Posterior vena cava (tissue), 2 donors: ENCODE results near the gene IL31. TPM values are rescaled to one million over a fixed set of nuclear protein-coding genes. Genes with fewer than 3 reads are reported as not detected.
"Not testable (repeated sequence)": the region's sequence is repeated elsewhere in the genome, so short reads cannot be mapped to it uniquely, and the experiment has no call there.

Experiments
- DNase-seq: peaks from one replicate; pipeline ENCODE4 v3.0.0-alpha.2; 2020; ENCODE audit warnings: low spot score
- intact Hi-C, 2 donors: fragments of 100-400 bp; cut with DNase I; formaldehyde crosslinking; loops; one replicate each; pipeline versions ENCODE4 v1.14.1 to v1.14.2; 2022 to 2023
- total RNA-seq, 2 donors: library from RNA; stranded (reverse); fragmentation: NEBNext Ultra II Directional; extraction: Animal tissue kit (Norgen Biotek cat#: 25700); gene quantifications; one replicate each; pipeline ENCODE4 v1.2.1, GENCODE V29; 2021
- donor health status: DM: yes; HTN: yes; CAD: no.
- donor health status: DM: yes; HTN: yes; CAD: no.

The IL31 gene
- total RNA-seq, 2 donors from 2014 or later, result not detected

- intact Hi-C loops, result no loop called here
- no peak for DNase-seq
Observed at GRCh38 chr12:122195405-122195804, 21.4 kb upstream of the IL31 start.

- intact Hi-C loops, result no loop called here
- DNase-seq, result no peak
Observed at GRCh38 chr12:122194804-122195203, 20.8 kb upstream of the IL31 start.

- intact Hi-C loops, result no loop called here
- peak; percentile 8 for DNase-seq
Observed at GRCh38 chr12:122192441-122192840, 18.4 kb upstream of the IL31 start.

GRCh38 chr12:122190842-122191668 is 17.0 kb upstream of the IL31 start:
- DNase-seq, result peak; percentile 15
- intact Hi-C loops, result no loop called here

- intact Hi-C loops, result no loop called here
Observed at GRCh38 chr12:122189626-122190475, 15.8 kb upstream of the IL31 start.

GRCh38 chr12:122187466-122187865 is 13.4 kb upstream of the IL31 start:
- intact Hi-C loops, result no loop called here
- DNase-seq, result no peak

More at GRCh38 chr12:122189626-122190475, 15.8 kb upstream of the IL31 start:
- no peak for DNase-seq

GRCh38 chr12:122185494-122186082 is 11.6 kb upstream of the IL31 start:
- DNase-seq, result no peak
- intact Hi-C loops, result no loop called here

DNA sequence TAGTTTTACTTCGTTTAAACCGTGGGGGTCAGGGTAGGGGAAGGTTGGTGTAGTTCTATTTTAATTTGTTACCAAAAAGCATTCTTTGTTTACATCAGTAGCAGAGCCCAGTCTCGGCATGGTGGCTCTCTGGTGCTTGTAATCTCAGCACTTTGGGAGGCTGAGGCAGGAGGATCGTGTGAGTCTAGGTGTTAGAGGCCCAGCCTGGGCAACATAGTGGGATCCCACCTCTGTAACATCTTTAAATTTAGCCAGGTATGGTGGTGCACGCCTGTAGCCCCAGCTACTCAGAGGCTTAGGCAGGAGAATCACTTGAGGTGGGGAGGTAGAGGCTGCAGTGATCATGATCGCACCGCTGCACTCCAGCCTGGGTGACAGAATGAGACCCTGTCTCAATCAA is 11.1 kb upstream of the IL31 start:
- intact Hi-C loops, result no loop called here

DNA sequence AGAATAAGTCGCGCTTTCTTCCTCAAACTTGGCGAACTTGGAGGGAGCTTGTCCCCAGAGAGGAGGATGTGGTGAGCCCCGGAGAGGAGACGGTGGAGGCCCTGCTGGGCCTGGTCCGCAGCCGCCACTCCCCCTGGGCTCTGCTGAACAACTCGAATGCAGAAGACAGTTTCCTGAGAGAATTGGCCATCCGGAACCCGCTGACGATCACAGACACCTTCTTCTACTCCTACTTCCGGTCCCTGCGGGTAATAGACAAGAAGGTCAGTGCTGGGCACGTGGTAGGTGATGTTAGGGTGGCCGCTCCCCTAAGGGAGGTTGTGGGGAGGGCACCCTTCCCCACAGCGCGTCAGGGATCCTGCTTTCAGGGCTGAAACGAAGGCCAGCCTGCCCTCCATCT is 10.5 kb upstream of the IL31 start:
- DNase-seq, result no peak
- intact Hi-C loops, result no loop called here

More for the DNA sequence above, 11.1 kb upstream of the IL31 start:
- DNase-seq, result no peak

GRCh38 chr12:122183588-122183940 is 9.5 kb upstream of the IL31 start:
- no peak for DNase-seq
- intact Hi-C loops, result no loop called here

DNA sequence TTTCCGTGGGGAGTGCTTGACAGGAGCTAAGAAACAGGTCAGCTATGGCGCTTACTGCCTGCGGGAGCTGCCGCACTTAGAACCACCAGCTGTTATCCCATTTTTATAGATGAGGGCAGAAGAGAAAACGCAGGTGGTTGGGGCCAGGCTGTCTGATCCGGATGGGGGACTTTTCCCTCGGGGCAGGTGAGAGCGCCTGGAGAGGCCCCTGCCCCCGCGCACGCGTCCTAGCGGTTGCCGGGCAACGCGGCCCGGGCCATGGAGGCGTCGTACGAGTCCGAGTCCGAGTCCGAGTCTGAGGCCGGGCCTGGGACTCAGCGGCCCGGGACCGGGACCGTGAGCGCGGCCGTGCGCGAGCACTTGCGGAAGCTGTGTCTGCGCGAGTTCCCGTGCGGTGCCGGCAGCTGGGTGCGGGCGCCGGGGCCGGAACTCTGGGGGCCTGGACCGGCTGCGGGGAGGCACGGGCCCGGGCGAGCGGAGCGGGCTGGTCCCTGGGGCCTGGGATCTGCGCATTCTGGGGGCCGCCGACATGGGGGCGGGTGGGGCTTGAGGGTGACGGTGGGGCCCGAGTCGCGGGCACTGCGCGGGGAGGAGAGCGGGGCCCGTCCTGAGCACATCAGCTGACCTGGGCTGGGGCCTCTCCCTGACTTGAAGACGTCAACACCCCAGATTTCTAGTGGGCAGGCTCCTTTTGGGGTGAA is 9.0 kb upstream of the IL31 start, which contains the start of gene LRRC43:
Gene LRRC43 (plus strand): TSS at position 237 of the 701 bp plus-strand sequence. CDS start 22 bp downstream, at position 259.
- intact Hi-C loops, result no loop called here
- DNase-seq, result peak; percentile 85

GRCh38 chr12:122176473-122176872 is 2.5 kb upstream of the IL31 start:
- intact Hi-C loops, result not testable (repeated sequence)

GRCh38 chr12:122172262-122172939 is 1.6 kb downstream of the IL31 start:
- DNase-seq, result no peak
- intact Hi-C loops, result no loop called here

More at GRCh38 chr12:122176473-122176872, 2.5 kb upstream of the IL31 start:
- not testable (repeated sequence) for DNase-seq

DNA sequence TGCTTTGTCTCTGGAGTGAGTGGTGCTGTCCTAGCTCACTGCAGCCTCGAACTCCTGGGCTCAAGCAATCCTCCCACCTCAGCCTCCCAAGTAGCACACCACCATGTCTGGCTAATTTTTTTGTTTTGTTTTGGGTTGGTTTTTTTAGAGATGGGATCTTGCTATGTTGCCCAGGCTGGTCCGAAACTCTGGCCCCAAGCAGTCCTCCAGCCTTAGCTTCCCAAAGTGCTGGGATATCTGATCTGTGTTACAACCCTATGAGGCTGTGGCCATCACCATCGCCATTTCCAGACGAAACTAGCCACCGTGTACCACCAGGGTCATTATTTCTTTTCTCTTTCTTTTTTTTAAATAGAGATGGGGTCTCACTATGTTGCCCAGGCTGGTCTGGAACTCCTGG is 2.6 kb downstream of the IL31 start:
- no peak for DNase-seq
- intact Hi-C loops, result no loop called here

- DNase-seq, result no peak
- intact Hi-C loops, result no loop called here
Observed at GRCh38 chr12:122168492-122168891, 5.5 kb downstream of the IL31 start.

DNA sequence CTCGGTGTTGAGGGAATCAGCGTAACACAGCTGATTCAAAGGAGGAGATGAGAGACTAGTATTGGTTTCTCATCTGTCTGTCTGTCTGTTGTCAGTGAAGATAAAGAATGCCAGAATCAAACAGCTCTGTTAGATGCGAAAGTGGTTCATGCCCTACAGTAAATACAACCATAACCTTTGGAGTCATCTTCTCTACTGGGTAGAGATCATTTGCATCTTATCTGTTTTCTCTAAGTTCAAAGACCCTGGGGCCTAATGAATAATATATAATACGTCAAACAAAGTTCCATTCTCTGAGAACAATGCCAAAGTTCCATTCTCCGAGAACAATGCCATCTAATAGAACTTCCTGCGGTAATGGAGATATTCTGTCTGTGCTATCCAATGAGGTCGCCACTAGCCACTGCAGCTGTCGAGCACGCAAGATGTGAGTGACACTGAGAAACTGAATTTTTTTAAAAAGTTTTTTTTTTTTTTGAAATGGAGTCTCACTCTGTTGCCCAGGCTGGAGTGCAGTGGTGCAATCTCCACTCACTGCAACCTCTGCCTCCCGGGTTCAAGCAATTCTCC is 6.6 kb downstream of the IL31 start:
- intact Hi-C loops, result no loop called here
- no peak for DNase-seq

DNA sequence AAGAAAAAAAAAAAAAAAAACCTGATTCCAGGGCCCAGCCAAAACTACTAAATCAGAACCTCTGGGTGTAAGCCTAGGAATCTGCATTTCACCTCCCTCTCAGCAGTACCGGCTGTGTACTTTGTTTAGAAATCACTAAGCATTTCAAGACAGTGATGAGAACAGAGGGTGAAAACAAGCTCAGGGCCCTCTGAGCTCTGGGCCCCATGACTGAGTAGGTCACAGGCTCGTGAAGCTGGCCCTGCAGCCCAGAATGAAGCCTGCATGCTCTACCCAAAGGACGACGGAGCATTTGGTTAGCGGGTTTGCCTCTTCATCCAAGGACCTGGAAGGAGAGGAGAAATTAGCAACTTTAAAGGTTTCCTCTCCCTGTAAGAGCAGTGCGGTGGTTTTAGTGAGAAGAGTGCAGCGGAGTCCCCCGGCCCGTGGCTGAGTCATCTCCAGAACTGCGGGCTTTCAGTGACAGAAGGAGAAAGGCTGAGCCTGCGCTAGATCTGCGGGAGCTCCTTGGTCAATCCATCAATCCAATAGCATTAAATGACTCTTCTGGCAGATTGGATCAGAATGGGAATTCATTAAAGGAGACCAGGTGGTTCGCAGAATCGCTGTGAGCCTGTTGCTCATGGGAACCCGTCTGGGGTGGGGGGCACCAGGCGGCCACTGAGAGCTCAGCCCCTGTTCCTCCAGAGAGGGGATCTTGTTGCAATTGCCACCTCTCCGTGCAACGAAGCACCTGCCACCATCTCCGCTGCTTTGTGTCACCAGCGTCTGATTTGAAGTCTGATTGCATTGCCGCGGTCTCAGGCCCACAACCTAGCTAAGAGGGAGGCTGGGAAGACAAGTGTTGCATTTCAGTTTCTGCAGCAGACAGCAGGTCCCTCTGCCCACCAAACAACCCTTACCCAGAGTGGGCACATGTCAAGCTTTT is 7.3 kb downstream of the IL31 start:
- intact Hi-C loops, result no loop called here
- no peak for DNase-seq
